GM23338 (cell line): ENCODE measurements around the gene HAT1.

Experiments
- POLR2AphosphoS5 ChIP-seq: IDR thresholded peaks from 2 replicates; pipeline ENCODE4 v1.6.1; 2016; ENCODE audit warnings: antibody characterized with exemption, low read depth
- STAT1 ChIP-seq: IDR thresholded peaks from one replicate; pipeline ENCODE4 v1.6.1; 2016; ENCODE audit warnings: antibody characterized with exemption; ENCODE audit not compliant: unreplicated experiment
- TF ChIP-seq, protein P1 (sequence below), 2 experiments: fragments of 200-600 bp in 1 of 2; sonication (generic) in 1 of 2; conservative IDR thresholded peaks; 2 replicates each; pipeline versions ENCODE4 v1.5.1 to v1.6.1; 2016 to 2017; ENCODE audit warnings: antibody characterized with exemption in 2 of 2, low read depth in 2 of 2, mild to moderate bottlenecking in 2 of 2, moderate library complexity in 1 of 2

DNA sequence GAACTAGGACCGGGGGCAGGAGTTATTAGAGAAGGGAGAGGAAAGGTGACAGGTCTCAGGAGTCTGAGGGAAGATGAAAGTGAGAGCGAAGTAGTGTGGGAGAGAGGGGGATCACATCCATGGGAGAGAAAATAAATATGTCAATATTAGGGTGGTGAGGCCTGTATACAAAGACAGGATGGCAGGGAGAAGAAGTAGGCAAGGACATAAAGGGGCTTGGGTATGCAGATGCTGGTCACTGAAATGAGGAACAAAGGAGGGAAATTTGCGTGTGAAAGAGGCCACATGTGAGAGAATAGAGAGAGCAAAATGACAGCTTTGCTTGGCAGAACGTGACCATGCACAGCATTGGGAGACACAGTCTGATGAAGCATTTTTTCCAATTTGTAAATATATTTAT, 91.1 kb downstream of the HAT1 start:
- TF ChIP-seq, protein P1, sequence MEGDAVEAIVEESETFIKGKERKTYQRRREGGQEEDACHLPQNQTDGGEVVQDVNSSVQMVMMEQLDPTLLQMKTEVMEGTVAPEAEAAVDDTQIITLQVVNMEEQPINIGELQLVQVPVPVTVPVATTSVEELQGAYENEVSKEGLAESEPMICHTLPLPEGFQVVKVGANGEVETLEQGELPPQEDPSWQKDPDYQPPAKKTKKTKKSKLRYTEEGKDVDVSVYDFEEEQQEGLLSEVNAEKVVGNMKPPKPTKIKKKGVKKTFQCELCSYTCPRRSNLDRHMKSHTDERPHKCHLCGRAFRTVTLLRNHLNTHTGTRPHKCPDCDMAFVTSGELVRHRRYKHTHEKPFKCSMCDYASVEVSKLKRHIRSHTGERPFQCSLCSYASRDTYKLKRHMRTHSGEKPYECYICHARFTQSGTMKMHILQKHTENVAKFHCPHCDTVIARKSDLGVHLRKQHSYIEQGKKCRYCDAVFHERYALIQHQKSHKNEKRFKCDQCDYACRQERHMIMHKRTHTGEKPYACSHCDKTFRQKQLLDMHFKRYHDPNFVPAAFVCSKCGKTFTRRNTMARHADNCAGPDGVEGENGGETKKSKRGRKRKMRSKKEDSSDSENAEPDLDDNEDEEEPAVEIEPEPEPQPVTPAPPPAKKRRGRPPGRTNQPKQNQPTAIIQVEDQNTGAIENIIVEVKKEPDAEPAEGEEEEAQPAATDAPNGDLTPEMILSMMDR (conservative IDR thresholded peaks at IDR 0.05; ENCODE audit: low read depth in 2 of 2), result no peak
- TF ChIP-seq POLR2AphosphoS5, result no peak
- TF ChIP-seq STAT1, result no peak
